DMS 273 (cell line): Measurements from ENCODE around the gene GOLGA5.
"Not testable (repeated sequence)": the region's sequence is repeated elsewhere in the genome, so short reads cannot be mapped to it uniquely, and the experiment has no call there.

ENCODE experiments used
- DNase-seq: peaks from one replicate; lab custom pipeline; 2025; ENCODE audit not compliant: unreplicated experiment; lab: John Stamatoyannopoulos, UW

Gene GOLGA5

DNA sequence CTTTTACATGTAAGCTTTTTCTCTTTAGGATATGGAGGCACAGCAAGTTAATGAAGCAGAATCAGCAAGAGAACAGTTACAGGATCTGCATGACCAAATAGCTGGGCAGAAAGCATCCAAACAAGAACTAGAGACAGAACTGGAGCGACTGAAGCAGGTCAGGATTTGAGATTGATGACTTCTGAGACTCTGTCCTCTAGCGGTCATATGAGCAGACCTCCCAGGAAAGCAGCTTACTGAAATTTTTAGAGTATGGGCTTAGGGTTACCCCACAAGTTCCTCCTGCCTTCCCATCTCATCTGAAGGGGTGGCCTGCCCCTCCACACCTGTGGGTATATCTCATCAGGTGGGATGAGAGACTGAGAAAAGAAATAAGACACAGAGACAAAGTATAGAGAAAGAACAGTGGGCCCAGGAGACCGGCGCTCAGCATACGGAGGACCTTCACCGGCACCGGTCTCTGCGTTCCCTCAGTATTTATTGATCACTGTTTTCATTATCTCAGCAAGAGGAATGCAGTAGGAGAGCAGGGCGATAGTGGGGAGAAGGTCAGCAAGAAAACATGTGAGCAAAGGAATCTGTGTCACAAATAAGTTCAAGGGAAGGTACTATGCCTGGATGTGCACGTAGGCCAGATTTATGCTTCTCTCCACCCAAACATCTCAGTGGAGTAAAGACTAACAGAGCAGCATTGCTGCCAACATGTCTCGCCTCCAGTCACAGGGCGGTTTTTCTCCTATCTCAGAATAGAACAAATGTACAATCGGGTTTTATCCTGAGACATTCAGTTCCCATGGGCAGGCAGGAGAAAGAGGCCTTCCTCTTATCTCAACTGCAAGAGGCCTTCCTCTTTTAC lies 25.8 kb downstream of the GOLGA5 start:
- DNase-seq: not testable (repeated sequence)

DNA sequence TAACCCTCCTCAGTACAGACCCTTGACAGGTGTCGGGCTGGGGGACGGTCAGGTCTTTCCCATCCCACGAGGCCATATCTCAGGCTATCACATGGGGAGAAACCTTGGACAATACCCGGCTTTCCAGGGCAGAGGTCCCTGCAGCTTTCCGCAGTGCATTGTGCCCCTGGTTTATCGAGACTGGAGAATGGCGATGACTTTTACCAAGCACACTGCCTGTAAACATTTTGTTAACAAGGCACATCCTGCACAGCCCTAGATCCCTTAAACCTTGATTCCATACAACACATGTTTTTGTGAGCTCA lies 26.4 kb downstream of the GOLGA5 start:
- DNase-seq: not testable (repeated sequence)

DNA sequence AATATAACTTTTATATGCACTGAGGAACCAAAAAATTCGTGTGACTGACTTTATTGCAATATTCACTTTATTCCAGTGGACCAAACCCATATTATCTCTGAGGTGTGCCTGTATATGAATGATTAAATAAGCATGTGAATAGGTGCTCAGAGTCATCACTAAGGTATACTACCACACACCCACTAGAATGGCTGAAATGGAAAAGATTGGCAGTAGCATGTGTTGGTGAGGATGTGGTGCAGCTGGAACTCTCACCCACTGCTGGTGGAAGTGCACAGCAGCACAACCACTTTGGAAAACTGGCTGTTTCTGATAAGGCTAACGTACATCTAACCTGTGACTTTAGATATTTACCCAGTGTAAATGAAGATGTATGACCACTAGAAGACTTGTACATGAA lies 36.8 kb downstream of the GOLGA5 start:
- DNase-seq: no peak

DNA sequence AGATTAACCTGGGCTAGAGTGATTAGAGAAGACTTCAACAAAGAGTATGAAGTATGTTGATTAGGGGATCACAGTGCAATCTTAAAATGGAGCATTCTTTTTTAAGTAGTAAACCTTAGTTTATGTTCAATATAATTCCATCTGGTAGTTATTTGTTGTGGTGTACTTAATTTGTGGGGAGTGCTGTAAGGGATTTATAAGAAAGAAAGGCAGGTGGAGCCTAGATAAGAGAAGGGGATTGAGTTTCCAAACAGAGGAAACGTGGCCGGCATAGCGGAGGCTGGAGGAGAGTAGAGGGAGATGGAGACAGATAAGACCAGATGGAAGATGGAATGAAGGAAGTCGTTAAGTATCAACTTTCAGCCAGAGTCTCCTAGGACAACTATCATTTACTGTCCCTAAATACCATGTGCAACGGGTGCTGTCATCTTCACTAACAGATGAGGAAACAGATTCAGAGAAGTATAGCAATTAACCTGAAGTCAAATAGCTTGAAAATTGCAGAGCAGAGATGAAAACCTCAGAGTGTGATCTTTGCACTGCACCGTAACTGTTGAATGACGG lies 38.1 kb downstream of the GOLGA5 start:
- no peak for DNase-seq

DNA sequence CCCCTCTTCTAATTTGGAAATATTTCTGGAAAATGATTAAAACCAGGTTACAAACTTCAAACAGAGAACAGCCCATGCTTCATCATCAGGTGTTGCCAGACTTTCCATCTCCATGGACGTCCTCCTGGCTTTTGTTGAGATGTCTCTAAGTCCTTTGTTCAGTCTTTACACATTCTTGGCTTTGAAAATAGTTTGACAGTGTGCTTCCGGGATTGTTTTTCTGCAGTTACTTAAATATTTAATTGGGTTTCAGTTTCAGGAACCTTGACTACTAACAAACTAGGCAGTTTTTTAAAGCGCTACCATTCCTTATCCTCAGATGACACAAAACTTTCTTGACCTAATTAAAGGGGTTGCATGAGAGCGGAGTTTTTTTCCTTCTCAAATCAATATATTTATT lies 47.8 kb downstream of the GOLGA5 start:
- no peak for DNase-seq

DNA sequence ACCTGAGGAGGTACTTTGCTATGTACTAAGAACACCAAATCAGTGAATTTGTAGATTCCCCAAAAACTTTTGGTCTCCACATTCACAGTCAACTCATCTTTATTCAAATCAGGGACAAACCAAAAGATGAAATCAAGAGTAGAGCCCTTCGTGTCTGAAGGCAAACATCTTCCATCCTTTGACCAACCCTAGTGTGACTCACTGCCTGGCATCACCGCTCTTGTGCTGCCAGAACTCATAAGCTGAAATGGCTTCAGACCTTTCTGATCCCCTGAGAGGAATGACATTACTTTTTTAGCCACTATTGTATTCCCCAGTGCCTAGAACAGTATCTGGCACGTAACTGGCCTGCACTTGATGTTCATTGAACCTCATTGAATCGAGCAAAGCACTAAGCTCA lies 50.1 kb downstream of the GOLGA5 start:
- no peak for DNase-seq

DNA sequence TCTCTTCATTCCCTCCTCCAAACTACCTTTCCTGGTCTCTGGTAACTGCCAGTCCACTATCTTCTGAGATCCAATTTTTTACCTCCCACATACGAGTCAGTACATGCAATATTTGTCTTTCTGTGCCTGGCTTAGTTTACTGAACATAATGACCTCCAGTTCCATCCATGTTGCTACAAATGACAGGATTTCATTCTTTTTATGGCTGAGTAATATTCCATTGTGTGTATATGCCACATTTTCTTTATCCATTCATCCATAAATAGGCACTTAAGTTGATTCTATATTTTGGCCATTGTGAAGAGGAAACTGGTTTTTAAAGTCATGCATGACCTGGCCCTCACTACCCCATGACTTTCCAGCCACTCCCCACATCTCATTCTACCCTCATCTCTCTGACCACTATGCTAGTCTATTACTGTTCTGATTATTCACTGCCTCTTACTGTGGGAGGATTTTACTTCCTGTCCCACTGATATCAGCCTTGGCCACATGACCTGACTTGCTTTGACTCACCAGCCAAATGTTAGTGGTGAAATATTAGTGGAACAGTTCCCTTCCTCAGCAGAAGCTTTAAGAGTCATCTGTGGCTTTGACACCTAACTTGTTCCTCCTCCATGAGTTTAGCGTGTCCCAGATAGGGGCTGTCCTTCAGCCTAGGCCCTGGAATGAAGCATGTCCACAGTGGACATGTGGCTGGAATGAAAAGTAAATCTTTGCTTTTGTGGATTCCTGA lies 52.2 kb downstream of the GOLGA5 start:
- no peak for DNase-seq

DNA sequence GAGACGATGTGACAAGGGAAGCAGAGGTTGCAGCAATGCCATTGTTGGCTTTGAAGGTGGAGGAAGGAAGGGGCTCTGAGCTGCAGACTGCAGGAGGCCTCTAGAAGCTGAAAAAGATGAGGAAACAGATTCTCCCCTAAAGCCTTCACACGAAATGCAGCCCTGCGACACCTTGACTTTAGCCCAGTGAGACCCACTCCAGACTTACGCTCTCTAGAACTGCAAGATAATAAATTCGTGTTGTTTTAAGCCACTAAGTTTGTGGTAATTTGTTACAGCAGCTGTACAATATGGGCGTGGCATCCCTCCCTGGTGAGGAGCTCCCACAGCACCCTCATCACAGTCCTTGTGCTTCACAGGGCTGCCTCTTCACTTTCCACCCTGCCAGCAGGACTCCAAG lies 53.2 kb downstream of the GOLGA5 start:
- DNase-seq: no peak

DNA sequence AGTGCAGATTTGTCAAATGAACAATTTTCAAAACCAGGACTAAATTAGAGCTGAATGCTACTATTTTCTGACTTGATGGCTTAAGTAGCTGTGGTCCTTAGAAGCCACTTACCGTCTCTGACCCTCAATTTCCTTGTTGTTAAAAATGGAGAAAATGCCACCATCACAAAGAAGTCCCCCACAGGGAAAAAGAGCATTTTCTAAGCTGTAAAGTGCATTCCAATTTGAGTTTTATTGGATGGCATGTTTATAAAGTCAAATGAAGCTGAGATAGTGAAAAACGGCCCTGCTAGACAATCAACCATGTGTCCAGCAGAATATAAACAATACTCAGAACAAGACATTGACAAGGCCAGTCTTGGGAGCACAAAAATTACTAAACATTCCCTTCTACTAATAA lies 53.6 kb downstream of the GOLGA5 start:
- no peak for DNase-seq

DNA sequence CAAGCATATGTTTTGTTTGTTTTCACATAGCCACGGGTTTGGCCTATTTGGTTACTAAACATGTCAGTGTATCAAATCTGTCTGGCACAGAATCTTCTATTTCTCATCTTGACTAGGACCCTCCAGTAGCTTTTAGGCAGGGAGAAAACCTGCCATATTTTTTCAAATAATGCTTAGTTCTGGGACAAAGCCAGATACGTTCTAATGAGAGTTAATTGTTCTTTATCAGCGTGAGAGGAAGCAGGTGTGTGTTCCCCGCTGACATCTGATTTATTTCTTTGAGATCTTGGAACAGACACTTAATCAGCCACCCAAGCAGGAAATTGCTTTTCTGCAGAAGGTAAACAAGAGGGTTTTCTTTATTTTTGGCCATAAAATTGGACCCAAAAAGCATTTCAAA lies 54.8 kb downstream of the GOLGA5 start:
- DNase-seq: peak; percentile 20

DNA sequence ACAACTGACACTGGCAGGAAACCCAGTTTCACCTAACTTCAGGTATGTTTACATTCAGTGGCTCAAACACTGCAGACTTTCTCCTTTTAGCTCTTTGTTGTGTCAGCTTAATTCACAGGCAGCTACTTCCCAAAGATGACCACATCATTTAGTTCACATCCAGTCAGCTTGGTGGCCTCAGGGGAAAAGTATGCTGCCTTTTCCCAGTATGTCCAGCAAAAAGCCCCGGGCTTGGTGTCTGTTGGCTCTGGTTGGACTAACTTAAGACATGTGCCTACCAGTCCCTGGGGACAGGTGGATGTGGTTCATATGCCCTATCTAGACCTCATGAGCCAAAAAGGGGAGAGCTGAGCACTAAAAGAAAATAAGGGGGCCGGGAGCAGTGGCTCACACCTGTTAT lies 56.4 kb downstream of the GOLGA5 start:
- no peak for DNase-seq

DNA sequence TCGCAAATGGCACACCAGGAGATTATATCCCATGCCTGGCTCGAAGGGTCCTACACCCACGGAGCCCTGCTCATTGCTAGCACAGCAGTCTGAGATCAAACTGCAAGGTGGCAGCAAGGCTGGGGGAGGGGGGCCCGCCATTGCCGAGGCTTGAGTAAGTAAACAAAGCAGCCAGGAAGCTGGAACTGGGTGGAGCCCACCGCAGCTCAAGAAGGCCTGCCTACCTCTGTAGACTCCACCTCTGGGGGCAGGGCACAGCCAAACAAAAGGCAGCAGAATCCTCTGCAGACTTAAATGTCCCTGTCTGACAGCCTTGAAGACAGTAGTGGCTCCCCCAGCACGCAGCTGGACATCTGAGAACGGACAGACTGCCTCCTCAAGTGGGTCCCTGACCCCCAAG lies 59.0 kb downstream of the GOLGA5 start:
- not testable (repeated sequence) for DNase-seq

DNA sequence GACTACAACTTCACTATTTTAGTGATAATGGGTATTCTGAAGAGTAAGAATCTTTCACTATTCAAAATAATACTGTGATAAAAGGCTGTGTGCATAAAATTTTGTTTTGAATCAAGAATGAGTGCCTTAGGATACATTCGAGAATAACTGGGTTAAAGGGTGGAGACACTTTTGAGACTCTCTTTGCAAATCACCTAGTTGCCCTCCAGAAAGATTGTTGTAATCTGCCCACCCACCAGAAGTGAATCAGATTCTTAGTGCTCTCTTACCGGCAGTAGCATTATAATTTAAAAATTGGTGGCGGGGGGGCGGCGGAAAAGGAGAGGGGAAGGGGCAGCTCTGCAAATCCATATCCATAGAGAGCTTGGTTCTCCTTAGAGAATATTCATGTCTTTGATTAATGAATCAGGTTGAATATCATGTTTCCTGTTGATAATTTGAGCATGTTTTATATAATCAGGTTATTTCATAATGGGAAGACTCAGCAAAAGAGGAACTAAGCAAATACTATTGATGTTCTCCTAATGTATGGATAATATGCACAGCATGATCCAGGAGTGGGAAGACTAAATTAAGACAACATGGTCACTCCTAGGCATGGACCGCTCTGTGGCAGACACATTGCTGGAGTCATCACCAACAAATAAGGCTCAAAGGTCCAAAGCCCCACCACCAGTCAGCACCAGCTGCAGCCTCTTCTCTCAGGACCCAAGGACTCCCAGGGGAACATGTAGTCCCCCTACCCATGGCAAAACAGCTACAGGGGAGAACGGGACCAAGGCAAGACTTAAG lies 66.1 kb downstream of the GOLGA5 start:
- no peak for DNase-seq

DNA sequence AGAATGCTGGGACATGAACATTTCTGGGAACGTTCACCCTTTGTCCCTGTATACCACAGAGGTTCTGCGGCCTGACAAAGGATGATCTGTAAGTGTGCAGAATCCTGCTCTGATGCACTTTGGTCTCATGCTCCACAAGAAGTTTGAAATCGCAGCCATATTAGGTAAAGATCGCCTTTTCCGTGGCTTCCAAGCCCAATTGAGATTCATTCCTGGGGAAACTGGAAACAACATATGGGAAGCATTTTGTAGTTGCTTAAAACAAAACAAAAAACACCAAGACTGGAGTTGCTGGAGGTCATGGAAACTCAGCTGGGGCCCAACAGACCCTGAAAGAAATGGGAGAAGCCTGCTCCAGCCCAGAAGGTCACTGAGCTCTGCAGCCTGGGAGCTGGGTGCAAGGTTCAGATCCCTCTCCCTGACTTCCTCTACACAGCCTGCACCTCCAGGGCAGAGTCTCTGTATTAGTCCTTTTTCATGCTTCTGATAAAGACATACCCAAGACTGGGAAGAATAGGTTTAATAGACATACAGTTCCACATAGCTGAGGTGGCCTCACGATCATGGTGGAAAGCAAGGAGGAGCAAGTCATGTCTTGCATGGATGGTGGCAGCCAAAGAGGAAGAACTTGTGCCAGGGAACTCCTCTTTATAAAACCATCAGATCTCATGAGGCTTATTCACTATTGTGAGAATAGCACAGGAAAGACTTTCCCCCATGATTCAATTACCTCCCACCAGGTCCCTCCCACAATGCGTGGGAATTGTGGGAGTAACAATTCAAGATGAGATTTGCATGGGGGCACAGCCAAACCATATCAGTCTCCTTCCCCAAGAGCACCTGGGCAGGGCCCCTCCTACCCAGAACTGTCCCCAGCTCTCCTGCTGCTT lies 68.0 kb downstream of the GOLGA5 start:
- no peak for DNase-seq

DNA sequence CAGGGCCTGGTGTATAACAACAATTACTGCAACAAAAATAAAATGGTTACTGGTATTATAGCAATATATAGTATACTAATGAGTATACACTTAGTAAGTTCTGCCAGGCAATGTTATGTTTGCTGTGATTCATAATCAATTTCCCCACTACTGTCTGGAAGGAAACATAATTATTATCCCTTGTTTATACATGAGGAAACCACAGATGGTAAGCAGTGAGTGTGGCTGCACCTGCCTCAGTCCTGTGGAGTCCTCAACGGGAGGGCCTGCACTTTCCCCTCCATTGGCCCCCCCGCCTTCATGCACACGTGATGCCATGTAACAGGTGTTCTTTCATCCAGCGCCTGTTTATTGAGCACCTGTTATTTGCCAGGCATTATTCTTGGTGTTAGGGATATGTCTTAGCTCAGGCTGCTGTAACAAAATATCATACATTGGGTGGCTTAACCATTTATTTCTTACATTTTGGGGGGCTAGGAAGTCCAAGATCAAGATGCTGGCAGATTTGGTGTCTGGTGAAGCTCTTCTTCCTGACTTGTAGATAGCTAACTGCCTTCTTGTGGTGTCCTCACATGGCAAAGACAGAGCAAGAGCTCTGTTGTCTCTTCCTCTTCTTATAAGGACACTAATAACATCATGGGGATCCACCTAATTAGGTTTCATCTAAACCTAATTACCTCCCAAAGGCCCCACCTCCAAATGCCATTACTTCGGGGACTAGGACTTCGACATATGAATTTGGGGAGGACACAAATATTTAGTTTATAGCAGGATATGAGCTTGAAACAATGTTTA lies 69.4 kb downstream of the GOLGA5 start:
- peak; percentile 59 for DNase-seq

DNA sequence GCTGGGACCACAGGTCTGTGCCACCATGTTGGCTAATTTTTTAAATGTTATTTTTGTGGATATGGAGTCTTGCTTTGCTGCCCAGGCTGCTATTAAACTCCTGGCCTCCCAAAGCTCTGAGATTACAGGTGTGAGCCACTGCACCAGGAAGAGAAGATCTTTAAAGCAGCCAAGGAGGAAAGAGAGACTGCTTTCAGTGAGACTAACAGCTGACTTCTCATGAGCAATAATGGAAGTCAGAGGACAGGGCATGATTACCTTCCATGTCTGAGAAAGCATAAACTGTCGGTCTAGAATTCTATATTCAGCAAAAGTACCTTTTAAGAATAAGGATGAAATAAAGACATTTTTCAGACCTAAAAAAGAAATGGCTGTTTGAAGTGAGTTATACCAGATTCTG lies 71.6 kb downstream of the GOLGA5 start:
- no peak for DNase-seq

DNA sequence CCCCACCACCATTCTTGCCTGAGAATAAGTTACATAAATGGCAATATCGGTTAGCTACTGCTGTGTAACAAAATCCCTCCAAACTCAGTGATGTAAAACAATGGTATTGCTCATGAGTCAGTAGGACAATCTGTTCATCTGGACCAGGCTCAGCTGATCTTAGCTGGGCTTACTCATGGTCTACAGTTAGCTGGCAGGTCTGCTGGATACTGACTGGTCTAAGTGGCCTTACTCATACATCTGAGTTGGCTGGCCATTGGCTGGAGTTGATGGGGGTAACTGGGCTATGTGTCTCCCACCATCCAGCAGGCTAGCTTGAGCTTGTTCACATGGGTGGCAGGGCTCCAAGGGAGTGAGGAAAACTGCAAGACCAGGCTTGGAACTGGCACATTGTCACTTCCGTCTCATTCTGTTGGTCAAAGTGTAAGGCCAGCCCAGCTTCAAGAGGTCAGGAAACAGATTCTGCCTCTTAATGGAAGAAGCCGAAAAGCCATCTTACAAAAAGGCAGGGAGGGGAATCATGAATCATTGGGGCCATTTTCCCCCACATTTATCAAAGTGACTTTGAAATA lies 72.2 kb downstream of the GOLGA5 start:
- no peak for DNase-seq

DNA sequence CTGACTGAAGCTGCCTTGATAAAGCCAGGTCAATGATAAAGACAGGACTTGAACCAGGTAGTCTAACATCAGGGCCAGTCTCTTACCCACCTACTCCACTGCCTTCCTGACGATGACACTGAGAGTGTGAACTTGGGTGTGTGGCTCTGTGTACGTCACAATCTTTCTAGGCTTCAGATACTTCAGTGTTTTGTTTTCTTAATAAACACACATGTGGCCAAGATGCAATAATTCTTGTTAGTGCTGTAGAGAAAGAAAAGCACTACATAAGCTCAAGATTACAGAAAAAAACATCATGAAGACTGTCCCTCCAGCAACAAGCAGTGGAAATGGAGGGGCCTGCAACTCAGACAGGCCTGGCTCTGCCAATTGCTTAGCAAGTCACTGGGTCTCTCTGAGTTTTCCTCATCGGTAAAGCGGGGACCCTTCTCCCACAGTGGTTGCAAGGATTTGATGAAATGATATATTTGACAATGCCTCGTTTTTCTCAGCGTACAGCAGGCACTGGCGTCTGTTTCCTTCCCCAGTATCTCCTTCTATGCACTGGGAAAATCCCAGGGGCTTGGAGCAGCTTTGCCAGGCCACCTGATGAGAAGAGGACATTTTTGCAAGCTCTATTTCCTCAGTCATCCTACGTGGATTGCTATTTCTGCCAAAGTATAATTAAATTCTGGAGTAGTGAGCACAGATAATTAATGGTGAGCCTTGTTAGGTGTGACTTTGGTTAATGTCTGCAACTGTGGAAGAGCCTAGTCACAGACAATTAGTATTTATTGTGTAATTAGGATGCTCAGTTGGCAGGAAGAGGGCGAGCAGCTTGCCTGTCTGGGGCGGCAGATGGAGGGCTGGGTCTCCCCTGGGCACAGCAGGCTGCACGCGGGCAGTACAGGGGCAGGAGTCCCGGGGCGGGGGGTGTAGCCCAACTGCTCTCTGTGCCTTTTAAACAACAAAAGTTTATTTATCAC lies 73.1 kb downstream of the GOLGA5 start:
- DNase-seq: peak; percentile 90
